NOMO-1 treated with DMSO at 0.1 percent for 48 hours (cell line): ENCODE data around the gene CPNE2.

Experiments
- DNase-seq: peaks from one replicate; lab custom pipeline; 2025; ENCODE audit not compliant: unreplicated experiment; lab: John Stamatoyannopoulos, UW

CPNE2 gene

DNA sequence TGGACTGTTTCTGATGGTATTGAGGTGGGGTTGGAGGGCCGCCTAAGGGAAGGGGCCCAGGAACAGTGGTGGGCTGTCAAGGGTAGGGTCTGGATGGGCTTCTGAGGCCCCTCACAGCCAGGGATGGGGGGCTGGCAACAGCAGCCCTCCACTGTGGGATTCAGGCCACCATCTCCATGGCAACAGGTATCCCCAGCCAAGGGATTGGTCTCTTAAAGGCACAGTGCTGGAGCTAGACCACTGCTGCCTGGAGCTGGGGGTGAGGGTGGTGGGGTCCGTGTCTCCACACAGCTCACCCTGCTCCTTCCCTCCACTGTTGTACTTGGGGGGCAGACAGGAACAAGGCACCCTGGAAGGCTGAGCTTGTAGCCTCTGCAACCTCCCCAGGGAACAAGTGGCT lies 51.6 kb downstream of the CPNE2 start:
- DNase-seq: no peak

DNA sequence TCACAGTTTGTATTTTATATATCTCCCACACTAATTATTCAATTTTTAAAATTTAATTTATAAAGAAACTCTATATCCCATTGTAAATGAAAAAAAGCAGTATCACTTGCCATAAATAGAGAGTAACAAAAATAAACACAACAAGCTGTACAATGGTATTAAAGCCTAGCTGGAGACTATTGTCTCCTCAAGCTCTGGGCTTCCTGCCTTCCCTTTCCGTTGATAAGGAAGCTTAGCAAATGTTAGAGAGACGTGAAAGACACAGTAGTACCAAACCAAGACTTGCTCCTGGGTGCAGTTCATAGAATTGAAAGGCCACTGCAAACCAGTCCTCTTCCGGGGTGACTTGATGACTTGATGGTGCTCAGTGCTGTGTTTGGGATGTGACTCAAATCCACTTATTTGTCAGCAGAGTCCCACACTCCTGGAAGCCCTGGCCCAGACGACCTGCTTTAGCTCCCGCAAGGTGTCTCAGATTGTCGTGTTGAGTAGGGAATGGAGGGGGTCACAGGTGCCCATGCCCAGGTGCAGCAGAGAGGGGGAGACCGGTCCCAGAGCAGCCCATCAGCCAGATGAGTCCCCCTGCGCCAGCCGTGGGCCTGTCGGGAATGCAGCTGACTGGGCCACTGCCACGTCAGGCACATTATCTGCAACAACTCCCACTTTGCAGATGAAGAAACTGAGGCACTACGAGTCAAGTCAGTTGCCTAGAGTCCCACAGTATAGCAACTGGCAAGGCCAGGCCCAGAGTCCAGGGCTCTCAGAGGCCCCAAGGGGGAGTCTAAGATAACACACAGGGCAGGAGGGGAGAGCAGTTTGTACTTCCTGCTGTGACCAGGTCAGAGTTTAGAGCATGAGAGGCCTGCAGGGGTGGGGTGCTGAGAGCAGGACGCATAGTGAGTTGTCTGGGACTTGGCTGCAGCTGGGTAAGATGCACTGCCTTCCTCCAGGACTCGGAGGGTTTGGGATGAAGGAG lies 53.0 kb downstream of the CPNE2 start:
- DNase-seq: no peak

DNA sequence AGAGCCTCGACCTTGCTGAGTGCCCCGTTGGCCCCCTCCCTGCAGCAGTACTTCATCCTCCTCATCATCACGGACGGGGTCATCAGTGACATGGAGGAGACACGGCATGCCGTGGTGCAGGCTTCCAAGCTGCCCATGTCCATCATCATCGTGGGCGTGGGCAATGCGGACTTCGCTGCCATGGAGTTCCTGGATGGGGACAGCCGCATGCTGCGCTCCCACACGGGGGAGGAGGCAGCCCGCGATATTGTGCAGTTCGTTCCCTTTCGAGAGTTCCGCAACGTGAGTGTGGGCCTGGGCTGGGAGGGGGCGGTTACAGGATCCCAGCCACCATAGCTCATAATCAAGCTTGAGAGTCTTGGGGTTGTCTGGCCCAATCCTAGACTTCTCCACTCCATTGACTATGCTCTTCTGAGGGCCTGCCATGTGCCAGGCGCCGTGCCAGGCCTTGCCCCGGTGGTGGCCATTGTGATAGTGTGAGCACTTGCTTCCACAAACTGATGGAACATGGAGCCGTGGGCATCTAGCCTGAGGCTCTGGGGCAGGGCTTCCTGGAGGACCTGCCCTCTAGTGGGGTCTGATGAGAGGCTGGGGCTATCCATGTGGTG lies 53.8 kb downstream of the CPNE2 start:
- DNase-seq: no peak

DNA sequence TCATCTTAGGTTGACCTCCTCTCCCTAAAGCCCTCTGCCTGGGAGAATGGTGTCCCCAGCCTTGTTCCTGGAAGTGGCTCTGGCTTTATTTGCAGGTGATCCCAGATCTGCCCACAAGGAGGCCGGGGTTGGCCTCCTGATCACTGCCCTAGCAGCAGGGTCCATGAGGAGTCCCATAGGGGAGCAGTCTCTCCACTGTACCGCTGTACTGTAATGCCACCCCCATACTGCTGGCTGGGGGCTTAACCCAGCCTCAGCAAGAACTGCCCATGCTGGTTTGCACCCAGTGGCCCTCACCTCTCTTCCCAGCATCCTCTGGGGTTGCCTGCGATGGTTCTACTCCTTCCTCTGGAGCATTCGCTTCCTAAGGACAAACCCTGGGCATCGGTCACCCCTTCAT lies 54.4 kb downstream of the CPNE2 start:
- no peak for DNase-seq

- DNase-seq: no peak
Observed at GRCh38 chr16:57147381-57148221, 55.2 kb downstream of the CPNE2 start.

GRCh38 chr16:57148481-57148880 lies 56.1 kb downstream of the CPNE2 start:
- no peak for DNase-seq

DNA sequence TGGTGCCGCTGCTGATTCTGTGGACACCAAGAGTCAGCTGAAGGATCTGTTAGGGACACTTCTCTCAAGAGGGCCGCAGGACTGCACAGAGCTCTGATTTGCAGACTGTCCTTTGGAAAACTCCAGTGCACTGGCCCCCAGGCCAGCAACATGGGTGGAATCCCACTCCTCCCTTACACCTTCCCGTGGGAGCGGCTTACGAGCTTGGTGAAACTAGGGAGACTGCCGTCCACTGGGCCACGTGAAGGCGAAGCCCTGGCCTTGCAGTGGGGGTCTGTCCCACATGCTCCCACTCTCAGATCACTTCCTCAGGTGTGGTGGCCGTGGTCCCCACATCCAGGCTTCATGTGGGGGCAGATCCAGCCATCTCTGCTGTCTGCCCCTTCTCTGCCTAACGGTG lies 57.0 kb downstream of the CPNE2 start:
- DNase-seq: no peak

DNA sequence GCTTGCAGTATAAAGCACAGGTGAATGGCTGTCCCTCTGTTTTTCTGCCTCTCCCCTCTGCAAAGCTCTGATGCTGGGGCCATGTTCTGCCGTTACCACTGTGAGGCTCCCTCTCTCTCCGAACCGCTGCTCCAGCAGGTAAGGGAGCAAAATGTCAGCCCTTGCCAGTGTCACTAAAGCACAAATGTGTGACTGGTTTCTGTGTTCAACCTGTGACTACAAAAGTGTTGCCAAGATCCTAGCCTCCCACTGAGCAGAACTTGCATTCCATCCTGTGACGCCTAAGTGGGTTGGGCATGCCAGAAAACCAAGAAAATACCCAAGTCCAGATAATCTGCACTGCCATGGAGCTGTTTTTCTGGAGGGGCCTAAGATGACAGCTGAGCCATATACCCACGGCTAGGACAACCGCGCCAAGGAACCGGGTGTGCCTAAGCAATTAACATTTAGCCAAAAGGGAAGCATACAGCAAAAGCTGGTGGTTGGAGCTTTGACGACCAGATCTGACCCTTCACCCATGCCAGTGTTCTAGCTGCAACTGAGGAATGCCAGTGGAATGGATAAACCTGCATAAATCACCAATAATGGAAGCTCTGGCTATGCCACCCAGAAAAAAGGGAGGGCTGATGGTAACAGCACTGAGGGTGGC lies 58.4 kb downstream of the CPNE2 start:
- no peak for DNase-seq

DNA sequence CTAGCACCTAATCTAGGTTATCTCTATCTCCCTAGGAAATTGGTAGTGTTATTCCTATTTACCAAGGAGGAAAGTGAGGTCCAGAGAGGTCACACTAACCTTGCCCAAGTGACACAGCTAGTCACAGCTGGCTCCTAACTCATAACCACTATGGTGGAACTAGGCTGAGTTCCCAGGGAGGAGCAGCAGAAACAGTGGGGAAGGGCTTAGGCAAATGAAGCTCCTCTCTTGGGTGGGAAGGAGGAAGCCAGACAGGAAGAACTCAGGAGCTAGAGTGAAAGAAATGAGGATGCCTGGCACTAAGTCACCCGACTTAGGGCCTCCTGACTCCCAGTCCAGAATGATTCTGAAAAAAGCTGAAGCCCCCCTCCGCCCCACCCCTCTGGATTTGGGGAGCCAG lies 59.0 kb downstream of the CPNE2 start:
- no peak for DNase-seq

GRCh38 chr16:57152096-57153093 lies 60.0 kb downstream of the CPNE2 start:
- DNase-seq: no peak

- DNase-seq: no peak
Observed at GRCh38 chr16:57153841-57154240, 61.5 kb downstream of the CPNE2 start.

GRCh38 chr16:57155702-57156350 lies 63.4 kb downstream of the CPNE2 start:
- no peak for DNase-seq

DNA sequence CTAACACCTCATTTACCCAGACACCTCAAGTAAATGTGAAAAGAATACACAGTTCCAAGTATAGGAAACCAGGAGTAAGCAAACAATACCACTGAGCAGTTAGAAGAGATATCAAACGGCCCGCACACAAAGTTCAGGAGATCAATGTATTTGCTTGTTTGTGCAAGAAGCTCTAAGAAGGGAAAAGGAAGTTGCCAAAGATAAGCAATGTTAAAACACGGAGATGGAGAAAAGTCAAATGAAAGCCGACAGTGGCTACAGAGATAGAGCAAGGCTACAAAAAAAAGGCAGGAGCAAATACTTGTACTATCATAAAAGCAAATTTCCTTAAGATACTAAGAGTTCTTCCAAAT lies 63.9 kb downstream of the CPNE2 start:
- DNase-seq: no peak

DNA sequence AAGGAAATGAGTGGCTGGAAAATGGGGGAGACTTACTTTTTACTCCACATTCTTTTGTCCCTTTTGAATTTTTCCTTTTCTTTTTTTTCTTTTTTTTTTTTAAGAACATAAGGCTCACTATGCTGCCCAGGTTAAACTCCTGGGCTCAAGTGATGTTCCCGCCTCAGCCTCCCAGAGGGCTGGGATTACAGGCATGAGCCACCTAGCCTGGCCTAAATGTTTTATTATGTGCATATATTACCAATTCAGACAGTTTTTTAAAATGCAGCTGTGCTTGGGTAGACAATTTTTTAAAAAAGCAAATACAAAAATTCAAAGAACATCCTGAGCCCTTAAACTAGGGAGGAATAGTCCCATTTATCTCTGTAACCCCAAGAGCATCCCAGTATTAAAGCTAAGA lies 65.2 kb downstream of the CPNE2 start:
- DNase-seq: no peak

- DNase-seq: no peak
Observed at GRCh38 chr16:57159447-57159846, 67.1 kb downstream of the CPNE2 start.

DNA sequence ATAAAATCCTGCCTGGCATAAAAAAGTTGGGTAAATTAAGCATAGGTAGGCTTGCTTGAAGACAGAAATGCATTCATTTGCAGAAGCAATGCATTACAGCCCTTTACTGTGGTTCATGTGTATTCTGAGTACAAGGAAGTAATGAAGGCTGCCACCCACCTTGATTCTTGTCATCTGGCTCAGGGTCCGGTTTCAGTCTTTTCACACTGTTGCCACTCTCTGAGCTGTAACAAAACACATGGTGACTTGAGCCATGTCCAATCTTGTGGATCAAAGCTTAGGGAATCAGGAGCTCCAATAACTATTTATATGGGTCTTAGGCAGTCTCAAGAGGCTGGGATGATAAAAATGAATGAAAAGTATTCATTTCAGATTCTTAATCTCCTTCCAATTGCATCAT lies 71.5 kb downstream of the CPNE2 start:
- no peak for DNase-seq

GRCh38 chr16:57165483-57165882 lies 73.1 kb downstream of the CPNE2 start:
- no peak for DNase-seq

DNA sequence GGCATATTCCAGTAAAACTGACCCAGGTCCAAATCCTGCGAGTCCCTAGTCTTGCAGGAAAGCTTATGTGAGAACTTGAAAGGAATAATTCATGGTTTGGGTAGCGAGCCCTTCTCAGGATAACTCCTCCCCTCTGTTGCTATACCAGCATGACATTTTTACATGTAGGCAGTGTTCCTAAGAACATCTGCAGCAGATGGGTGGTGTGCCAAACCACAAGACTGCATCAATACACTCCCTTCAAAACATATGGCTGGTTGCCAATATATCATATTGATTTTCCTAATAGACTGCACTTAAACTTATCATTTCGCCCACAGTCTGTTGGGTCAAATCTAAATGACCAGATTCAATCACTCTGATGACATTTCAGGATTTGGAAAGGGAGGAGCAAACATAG lies 73.6 kb downstream of the CPNE2 start:
- no peak for DNase-seq

DNA sequence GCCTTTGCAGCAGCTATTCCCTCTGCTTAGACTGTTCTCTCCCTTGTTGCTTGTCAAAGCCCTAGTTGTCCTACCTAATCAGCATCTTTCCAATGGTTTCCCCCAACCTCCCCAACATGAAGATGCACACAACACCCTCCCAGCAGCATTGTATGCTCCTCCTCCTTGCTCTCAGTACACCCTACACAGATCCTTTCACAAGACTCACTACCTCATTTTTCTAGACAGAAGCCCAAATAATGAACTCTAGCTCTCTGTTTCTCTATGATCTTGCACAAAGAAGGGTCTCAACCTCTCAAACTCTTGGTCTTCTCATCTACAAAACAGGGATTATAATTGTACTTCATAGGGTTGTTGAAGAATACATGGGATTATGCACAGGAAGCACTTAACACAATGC lies 74.1 kb downstream of the CPNE2 start:
- no peak for DNase-seq
